Measurements from ENCODE around the gene DLX4.

The DLX4 gene, protein sequence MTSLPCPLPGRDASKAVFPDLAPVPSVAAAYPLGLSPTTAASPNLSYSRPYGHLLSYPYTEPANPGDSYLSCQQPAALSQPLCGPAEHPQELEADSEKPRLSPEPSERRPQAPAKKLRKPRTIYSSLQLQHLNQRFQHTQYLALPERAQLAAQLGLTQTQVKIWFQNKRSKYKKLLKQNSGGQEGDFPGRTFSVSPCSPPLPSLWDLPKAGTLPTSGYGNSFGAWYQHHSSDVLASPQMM

DNA sequence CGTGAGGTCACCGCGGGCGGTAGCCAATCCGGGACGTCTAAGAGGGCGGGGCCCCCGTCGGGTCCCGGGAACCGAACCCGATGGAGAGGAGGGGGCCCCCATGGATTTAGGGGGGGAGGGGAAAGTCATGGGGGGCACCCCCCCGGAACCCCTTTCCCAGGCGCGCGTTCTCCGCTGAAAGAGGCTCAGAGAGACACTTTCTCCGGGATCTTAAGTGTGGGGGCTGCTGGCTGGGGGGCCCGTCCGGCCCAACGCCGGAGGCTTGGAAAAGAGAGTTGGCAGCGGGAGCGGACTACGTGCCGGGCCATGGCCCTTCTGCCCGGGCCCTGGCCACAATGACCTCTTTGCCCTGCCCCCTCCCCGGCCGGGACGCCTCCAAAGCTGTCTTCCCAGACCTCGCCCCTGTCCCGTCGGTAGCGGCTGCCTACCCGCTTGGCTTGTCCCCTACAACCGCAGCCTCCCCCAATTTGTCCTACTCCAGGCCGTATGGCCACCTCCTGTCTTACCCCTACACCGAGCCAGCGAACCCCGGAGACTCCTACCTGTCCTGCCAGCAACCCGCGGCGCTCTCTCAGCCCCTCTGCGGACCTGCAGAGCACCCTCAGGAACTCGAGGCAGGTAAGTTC is at the start of gene DLX4:
Gene DLX4 (plus strand): TSS at position 57 of the 626 bp plus-strand sequence. CDS start 279 bp downstream, at position 336.
- Mint-ChIP-seq H3K4me3 (peak within 1 kb of the TSS; percentile 88), H3K4me1 (peaks cover 60% of the 10 kb centered on the region), H3K27me3 (peaks cover 93% of the 10 kb centered on the region), H3K36me3 (no peaks in the 10 kb centered on the region), H3K9me3 (no peaks in the 10 kb centered on the region), H3K27ac (peak within 1 kb of the TSS; percentile 72)
- ATAC-seq = no peak

DNA sequence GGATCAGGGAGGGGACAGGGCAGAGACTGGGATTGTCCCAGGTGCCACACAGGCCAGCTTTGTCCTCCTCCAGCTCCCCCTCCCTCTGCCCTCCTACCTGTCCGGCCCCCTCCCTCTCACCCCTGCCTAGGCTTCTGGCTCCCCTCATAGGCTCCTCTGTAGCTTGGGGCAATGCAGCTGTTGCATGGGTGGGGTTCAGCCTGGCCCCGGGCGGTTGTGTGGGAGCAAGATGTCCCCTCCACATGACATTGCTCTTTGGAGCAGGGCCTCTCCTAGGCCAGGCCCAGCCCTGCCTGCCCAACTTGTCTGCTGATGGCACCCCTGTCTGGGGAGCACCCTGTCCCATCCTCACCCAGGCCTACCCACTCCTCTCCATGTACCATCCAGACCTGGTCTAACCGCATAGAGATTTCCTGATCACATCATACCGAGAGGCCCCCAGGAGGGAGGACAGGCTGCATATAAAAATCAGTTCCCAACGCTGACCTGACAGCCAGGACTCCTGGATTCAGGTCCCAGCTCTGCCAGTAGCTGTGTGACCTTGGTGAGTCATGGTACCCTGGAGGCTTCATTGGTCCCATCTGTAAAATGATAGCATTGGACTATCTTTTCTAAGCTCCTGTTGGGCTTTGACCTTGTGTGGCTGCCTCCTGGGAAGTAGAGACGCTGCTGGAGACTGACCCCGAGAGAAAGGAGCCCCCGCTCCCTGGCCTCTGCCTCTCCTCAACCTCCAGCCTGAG is 48.8 kb upstream of the DLX4 start:
- ATAC-seq = peak; percentile 26
- Mint-ChIP-seq H3K36me3 (no peaks in the 10 kb centered on the region), H3K9me3 (no peaks in the 10 kb centered on the region), H3K4me3 (no peak overlapping the region), H3K4me1 (no peaks in the 10 kb centered on the region), H3K27me3 (peaks cover 64% of the 10 kb centered on the region), H3K27ac (no peak overlapping the region)

GRCh38 chr17:49922095-49922494 is 46.9 kb upstream of the DLX4 start:
- Mint-ChIP-seq H3K36me3 (no peaks in the 10 kb centered on the region), H3K4me3 (no peak overlapping the region), H3K4me1 (no peaks in the 10 kb centered on the region), H3K27ac (no peak overlapping the region), H3K9me3 (no peaks in the 10 kb centered on the region), H3K27me3 (peaks cover 62% of the 10 kb centered on the region)
- no peak for ATAC-seq

DNA sequence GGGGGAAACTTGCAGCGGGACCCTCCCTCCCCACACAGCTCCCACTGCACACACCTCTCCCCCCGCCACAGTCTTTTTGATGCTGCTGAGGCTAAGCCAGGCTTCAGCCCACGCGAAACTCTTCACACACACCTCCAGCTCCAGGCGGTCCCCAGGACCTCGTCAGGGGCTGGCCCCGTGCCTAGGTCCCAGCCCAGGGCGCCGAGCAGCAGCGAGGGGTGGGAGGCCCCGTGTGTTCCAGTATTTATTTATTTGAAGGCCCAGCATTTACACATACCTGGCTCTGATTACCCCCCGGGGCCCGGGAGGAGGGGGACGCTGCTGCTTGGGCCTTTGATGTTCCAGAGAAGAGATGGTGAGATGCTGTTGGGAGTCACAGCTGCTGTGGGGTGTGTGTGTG is 44.9 kb upstream of the DLX4 start:
- no peaks in the 10 kb centered on the region for H3K9me3 Mint-ChIP-seq
- no peak for ATAC-seq
- no peak overlapping the region for H3K27ac Mint-ChIP-seq
- peaks cover 74% of the 10 kb centered on the region for H3K27me3 Mint-ChIP-seq
- no peaks in the 10 kb centered on the region for H3K4me1 Mint-ChIP-seq
- H3K4me3 Mint-ChIP-seq = no peak overlapping the region
- no peaks in the 10 kb centered on the region for H3K36me3 Mint-ChIP-seq

DNA sequence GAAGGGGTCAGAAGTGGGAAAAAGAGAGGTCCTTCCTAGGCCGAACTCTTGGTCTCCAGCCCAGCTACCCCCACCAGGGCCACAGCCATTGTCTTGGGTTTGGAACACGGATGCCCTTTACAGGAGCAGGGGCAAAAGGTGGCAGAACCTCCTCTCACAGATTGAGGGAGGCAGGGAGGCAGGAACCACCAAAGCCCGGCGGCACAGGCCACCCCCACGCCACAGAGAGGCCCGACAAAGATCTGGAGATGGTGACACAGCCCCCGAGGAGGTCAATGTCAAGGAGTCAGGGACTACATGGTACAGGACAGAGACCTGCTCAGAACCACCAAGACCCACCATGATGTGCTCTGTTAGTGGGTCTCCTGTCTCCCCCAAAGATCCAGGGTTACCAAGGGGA is 44.4 kb upstream of the DLX4 start:
- no peaks in the 10 kb centered on the region for H3K36me3 Mint-ChIP-seq

DNA sequence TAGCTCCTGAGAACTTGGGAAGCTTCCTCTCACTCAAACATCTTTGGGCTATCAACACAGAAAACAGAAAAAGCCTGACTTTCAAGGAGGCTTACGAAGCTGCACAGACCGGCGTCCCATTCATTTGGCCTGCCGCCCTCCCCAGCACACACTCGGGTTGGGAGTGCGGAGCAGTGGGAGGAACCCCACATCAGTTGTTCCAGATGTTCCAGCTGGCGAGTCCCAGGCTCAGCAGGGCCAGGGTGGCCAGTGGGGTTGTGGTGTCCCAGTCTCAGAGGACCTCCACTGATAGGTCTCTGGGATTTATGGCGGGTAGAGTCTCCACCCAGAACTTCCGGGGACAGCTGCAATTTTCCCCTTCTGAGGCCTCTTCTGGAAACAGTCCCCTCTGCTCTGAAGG is 43.1 kb upstream of the DLX4 start:
- no peak for ATAC-seq
- H3K27me3 Mint-ChIP-seq = peaks cover 81% of the 10 kb centered on the region
- H3K36me3 Mint-ChIP-seq = no peaks in the 10 kb centered on the region
- H3K4me3 Mint-ChIP-seq = no peak overlapping the region
- no peaks in the 10 kb centered on the region for H3K9me3 Mint-ChIP-seq
- H3K4me1 Mint-ChIP-seq = no peaks in the 10 kb centered on the region
- no peak overlapping the region for H3K27ac Mint-ChIP-seq

More for the DNA sequence above, 44.4 kb upstream of the DLX4 start:
- H3K27ac Mint-ChIP-seq = no peak overlapping the region
- H3K9me3 Mint-ChIP-seq = no peaks in the 10 kb centered on the region
- no peaks in the 10 kb centered on the region for H3K4me1 Mint-ChIP-seq
- peaks cover 78% of the 10 kb centered on the region for H3K27me3 Mint-ChIP-seq
- no peak overlapping the region for H3K4me3 Mint-ChIP-seq
- no peak for ATAC-seq

DNA sequence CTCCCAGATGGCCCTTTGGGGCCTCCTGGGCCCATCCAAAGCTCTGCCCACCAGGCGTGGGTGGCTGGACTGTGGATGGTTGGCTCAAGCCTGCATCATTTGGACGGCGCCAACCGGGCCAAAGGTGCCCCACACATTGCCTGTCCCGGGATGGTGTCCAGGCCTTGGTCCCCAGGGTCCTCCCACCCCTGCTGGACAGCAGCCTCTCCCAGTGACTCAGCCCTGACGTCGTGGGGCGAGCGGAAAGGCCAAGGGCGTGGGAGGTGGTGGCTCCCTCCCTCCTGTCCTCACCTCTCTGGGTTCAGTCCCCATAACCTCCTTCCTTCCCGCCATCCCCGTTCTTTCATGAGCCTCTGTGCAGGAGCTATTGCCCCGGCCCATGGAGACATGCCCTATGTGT is 42.1 kb upstream of the DLX4 start:
- peaks cover 84% of the 10 kb centered on the region for H3K27me3 Mint-ChIP-seq
- H3K36me3 Mint-ChIP-seq = no peaks in the 10 kb centered on the region
- H3K4me3 Mint-ChIP-seq = no peak overlapping the region
- no peaks in the 10 kb centered on the region for H3K4me1 Mint-ChIP-seq
- ATAC-seq = no peak
- H3K27ac Mint-ChIP-seq = no peak overlapping the region
- H3K9me3 Mint-ChIP-seq = no peaks in the 10 kb centered on the region

DNA sequence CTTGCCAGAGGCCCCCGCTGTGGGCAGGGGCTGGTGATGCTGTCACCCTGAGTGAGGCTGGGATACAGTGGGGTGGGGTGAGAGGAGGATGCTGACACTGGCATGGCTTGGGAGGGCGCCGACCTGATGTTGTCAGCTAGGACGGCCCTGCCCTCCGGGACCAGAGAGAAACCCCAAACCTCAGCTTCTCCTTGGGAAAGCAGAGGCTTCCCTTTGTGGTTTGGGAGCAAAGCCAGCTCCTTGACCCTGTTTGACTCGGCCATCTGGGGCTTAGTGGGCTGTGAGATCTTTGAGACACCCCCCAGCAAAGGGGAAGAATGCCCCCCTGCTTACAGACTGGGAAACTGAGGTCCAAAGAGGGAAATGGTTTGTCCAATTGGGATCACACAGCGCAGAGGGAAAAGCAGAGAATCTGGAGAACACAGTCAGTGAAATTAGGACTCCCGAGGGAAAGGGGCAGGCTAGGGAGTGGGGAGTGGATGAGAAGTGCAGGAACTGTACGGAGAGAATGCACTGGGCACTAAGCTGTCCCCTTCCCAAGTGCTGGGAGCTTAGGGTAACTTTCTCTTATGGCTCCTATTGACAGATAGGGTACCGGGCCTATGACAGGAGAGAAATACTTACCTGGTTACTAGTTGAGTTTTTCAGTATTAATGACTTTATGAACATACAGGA is 40.7 kb upstream of the DLX4 start:
- Mint-ChIP-seq H3K4me1 (no peaks in the 10 kb centered on the region), H3K27me3 (peaks cover 76% of the 10 kb centered on the region), H3K36me3 (no peaks in the 10 kb centered on the region), H3K4me3 (no peak overlapping the region), H3K9me3 (no peaks in the 10 kb centered on the region), H3K27ac (no peak overlapping the region)
- no peak for ATAC-seq

- Mint-ChIP-seq H3K9me3 (no peaks in the 10 kb centered on the region), H3K4me1 (no peaks in the 10 kb centered on the region), H3K36me3 (no peaks in the 10 kb centered on the region), H3K4me3 (no peak overlapping the region), H3K27ac (no peak overlapping the region), H3K27me3 (peaks cover 79% of the 10 kb centered on the region)
- ATAC-seq = no peak
Observed at GRCh38 chr17:49928837-49929475, 40.0 kb upstream of the DLX4 start.

DNA sequence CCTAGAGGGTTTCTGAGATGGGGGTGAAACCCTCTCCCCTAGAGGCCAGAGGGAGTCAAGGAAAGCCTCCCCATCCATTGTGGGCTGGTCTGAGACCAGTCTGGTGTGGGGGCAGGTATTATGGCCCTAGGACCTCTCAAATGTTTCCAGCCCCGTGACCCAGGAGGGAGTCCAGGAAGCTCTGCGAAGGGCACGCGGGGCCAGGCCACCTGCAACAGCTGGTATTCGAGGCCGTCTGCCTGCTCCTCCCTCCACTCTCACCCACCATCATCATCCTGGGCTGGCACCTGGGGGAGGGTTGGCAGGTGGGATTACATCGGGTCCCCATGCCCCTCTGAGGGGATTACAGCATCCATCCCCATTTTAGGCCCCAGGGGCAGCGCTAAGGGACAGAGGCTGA is 38.1 kb upstream of the DLX4 start:
- Mint-ChIP-seq H3K9me3 (no peaks in the 10 kb centered on the region), H3K36me3 (no peaks in the 10 kb centered on the region), H3K27ac (no peak overlapping the region), H3K27me3 (peaks cover 83% of the 10 kb centered on the region), H3K4me1 (no peaks in the 10 kb centered on the region), H3K4me3 (no peak overlapping the region)
- ATAC-seq = no peak

GRCh38 chr17:49931416-49932137 is 37.4 kb upstream of the DLX4 start:
- no peaks in the 10 kb centered on the region for H3K9me3 Mint-ChIP-seq
- H3K4me3 Mint-ChIP-seq = no peak overlapping the region
- H3K27ac Mint-ChIP-seq = no peak overlapping the region
- ATAC-seq = no peak
- peaks cover 84% of the 10 kb centered on the region for H3K27me3 Mint-ChIP-seq
- no peaks in the 10 kb centered on the region for H3K4me1 Mint-ChIP-seq
- no peaks in the 10 kb centered on the region for H3K36me3 Mint-ChIP-seq

DNA sequence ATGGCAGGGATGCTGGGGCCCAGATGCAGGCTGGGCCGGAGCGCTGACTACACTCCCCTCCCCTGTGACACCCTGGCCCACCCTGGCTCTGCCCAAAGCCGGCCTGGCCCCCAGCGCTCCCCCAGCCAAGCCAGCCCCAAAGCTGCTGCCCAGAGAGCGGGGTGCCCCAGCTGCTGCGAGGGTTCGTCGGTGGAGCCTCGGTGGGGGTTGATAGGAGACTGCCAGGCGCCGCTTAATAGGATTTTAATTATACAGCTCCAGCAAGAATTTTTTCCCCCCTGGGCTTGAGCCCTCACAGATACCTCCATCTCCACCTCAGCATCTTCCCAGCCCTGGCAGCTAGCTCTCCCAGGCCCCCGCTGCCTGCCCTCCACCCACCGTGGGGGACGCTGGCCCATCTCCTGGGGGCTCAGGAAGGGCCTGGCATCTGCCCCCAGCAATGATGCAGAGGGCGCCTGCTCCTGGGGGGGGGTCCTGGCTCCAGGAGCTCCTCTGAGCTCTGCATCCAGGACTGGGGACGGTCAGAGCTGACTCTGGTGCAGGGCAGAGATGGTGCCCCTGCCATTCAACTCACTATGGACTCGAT is 36.8 kb upstream of the DLX4 start:
- Mint-ChIP-seq H3K36me3 (no peaks in the 10 kb centered on the region), H3K9me3 (no peaks in the 10 kb centered on the region), H3K27ac (no peak overlapping the region), H3K27me3 (peaks cover 80% of the 10 kb centered on the region), H3K4me3 (no peak overlapping the region), H3K4me1 (no peaks in the 10 kb centered on the region)
- no peak for ATAC-seq

DNA sequence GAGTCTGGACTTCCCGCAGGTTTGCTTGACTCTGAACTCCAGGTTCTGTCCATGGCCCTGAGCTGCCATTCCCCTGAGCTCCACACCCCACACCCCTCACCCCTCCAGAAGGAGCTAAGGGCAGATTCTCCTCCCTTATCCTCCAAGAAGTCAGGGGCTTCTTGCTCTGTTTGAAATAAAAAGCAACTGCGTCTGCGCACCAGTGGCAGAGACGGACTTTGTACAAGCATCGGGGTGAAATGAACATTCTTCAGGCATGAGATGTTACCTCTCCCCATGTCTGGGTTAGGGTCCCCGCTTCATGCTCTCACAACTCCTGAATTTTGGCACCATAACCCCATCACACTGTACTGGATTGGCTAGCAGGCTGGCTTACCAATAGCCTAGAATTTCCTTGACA is 36.1 kb upstream of the DLX4 start:
- Mint-ChIP-seq H3K4me1 (no peaks in the 10 kb centered on the region), H3K36me3 (no peaks in the 10 kb centered on the region), H3K27ac (no peak overlapping the region), H3K9me3 (no peaks in the 10 kb centered on the region), H3K4me3 (no peak overlapping the region), H3K27me3 (peaks cover 74% of the 10 kb centered on the region)
- no peak for ATAC-seq

DNA sequence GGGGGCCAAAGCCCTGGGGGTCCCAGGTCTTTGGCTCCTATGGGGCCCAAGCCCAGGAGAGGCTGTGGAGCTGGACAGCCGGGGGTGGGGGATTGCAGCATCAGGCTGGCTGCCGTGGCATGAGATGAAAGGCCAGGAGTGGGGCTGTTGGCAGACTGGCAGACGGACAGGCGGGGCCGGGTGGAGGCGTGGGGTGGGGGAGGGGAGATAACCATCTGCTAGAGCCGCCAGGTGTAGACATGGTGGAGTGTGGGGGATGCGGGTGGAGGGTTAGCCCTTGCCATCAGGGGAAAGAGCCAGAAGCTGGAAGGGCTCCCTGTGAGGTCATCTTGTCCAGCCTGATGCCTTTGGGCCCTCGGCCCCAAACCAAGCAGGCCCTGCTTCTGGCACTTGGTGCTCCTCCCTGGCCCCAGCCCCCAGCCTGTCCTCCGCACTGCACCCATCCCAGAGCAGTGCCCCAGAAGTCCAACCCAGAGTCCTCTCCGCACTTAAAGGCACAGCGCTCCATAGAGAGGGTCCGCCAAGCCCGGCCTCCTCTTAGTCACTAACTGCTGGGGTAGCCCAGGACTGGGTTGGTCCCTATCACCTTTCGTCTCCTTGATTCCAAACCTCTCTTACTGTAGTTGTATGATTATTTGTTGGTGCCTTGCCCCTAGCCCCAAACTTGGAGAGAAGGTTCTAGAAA is 33.3 kb upstream of the DLX4 start:
- Mint-ChIP-seq H3K4me1 (no peaks in the 10 kb centered on the region), H3K27ac (no peak overlapping the region), H3K9me3 (no peaks in the 10 kb centered on the region), H3K27me3 (peaks cover 69% of the 10 kb centered on the region), H3K4me3 (no peak overlapping the region), H3K36me3 (no peaks in the 10 kb centered on the region)
- ATAC-seq = no peak

Measured in stimulated activated memory B cell treated with anti-CD40 and anti-IgM and Interleukin-4, amounts not matched to agents 10 μg/mL and 1 μg/mL and 100 μg/mL, for 72 hours (primary cell).